ENCODE results near the gene XXYLT1.

Gene XXYLT1

GRCh38 chr3:195019335-195019734 lies 251.6 kb downstream of the XXYLT1 start:
- no peaks in the 10 kb centered on the region for H3K27me3 ChIP-seq (ENCODE audit: low read depth, low read length)
- peaks cover 0 to 5% of the 10 kb centered on the region in 2 donors for H3K9me3 ChIP-seq (ENCODE audit: control insufficient read depth in 1 of 2, low read length in 2 of 2)
- H3K27ac ChIP-seq (ENCODE audit: low read length): no peak overlapping the region
- no peaks in the 10 kb centered on the region for H3K36me3 ChIP-seq (ENCODE audit: control insufficient read depth in 1 of 2, insufficient read depth in 2 of 2, low read length in 2 of 2)
- H3K4me3 ChIP-seq (ENCODE audit: low read depth in 1 of 2, low read length in 2 of 2): no peak overlapping the region
- H3K4me1 ChIP-seq (ENCODE audit: control insufficient read depth in 1 of 2, insufficient read depth in 2 of 2, low read length in 2 of 2): no peaks in the 10 kb centered on the region

Measured in muscle layer of duodenum (tissue), 2 donors.